ENCODE results near the gene PEAK1.

DNA sequence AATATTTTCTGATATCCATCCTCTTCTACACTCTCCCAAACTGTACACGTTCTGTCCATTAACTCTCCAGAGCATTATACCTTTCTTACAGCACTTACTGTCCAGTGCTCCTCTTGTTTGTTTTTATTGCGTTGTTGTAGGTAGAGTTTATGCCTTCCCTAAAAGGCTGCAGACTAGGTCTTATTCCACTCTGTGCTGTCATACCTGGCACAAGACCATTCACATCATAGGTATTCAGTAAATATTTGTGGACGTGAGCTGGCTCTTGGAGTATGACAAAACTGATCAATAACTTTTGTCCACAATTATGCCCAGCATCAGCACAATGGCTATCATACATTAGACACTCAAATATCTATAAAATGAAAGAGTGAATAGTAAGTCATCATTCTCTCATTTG lies 5.2 kb upstream of the PEAK1 start:
- TF ChIP-seq GATA2 (IDR thresholded peaks at IDR 0.05; ENCODE audit: low read depth, low read length) (no peak), GATA3 (IDR thresholded peaks at IDR 0.05; ENCODE audit: low read depth, low read length) (no peak)

Measured in SH-SY5Y (cell line).